ENCODE results near the gene TEX44.

TEX44 gene

DNA sequence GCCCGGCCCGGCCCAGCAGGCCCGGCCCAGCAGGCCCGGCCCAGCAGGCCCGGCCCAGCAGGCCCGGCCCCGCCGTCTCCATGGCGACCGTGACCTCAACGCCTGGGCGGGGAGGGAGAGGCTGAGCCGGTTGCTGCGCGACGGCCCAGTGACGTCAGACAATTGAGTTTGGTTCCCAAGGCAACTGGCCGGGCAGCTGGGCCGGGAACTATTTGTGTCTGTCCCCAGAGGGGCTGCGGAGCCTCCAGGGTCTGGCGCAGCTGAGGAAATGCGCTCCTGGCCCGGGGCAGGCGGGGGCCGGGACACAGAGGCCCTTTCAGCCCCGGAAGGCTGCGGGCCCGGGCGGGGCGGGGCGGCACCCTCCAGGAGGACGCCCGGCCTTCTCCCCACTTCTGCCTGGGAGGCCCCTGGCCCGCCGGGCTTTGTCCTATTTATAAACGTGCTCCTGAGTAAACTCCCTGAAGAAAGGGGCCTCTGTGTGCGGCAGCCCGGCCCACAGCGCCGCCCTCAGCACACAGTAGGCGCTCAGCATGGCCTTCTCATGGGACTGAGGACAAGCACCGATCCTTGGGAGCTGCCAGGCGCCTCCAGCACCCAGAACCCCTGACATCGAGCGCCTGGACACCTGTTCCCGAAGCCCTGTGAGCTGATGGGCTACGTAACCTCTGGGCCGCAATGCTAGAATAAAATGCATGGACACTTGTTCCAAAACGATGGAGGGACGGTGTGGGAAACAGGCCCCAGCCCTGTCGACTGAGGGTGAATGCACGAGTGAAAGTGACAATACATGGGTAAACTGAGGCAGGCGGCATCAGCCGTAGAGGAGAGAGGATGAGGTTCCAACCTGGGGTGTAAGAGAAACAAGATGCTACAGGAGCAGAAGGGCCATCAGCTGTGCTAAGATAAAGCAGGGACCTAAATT, 12.3 kb downstream of the TEX44 start:
- Histone ChIP-seq H3K4me1 (ENCODE audit: insufficient read depth, low read length, severe bottlenecking) (peaks cover 20% of the 10 kb centered on the region), H3K9ac (ENCODE audit: low read length) (peak overlapping the region; percentile 18; the same call in 1 of the 2 replicates), H3K79me2 (ENCODE audit: insufficient read depth, low read length) (no peaks in the 10 kb centered on the region), H3K9me3 (ENCODE audit: low read length) (no peaks in the 10 kb centered on the region), H4K20me1 (ENCODE audit: insufficient read depth, low read length) (no peaks in the 10 kb centered on the region), H3K4me3 (ENCODE audit: low read depth, low read length, poor library complexity, severe bottlenecking) (peak overlapping the region; percentile 44), H3K9me2 (ENCODE audit: low read depth, low read length) (no peaks in the 10 kb centered on the region), H3K4me2 (ENCODE audit: low read length) (peak overlapping the region; percentile 62), H3K27ac (ENCODE audit: low read depth, low read length, poor library complexity, severe bottlenecking) (no peak overlapping the region), H2AFZ (ENCODE audit: low read length) (no peak overlapping the region), H3F3A (ENCODE audit: insufficient read depth, low read length) (no peaks in the 10 kb centered on the region), H3K27me3 (ENCODE audit: insufficient read depth, low read length) (no peaks in the 10 kb centered on the region), H3K36me3 (ENCODE audit: insufficient read depth, low read length) (no peaks in the 10 kb centered on the region)
- TF ChIP-seq, protein P1, sequence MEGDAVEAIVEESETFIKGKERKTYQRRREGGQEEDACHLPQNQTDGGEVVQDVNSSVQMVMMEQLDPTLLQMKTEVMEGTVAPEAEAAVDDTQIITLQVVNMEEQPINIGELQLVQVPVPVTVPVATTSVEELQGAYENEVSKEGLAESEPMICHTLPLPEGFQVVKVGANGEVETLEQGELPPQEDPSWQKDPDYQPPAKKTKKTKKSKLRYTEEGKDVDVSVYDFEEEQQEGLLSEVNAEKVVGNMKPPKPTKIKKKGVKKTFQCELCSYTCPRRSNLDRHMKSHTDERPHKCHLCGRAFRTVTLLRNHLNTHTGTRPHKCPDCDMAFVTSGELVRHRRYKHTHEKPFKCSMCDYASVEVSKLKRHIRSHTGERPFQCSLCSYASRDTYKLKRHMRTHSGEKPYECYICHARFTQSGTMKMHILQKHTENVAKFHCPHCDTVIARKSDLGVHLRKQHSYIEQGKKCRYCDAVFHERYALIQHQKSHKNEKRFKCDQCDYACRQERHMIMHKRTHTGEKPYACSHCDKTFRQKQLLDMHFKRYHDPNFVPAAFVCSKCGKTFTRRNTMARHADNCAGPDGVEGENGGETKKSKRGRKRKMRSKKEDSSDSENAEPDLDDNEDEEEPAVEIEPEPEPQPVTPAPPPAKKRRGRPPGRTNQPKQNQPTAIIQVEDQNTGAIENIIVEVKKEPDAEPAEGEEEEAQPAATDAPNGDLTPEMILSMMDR (IDR thresholded peaks at IDR 0.05; ENCODE audit: low read length): no peak
- no peak for TF ChIP-seq EZH2 (IDR thresholded peaks at IDR 0.05; ENCODE audit: borderline replicate concordance, low read length)

DNA sequence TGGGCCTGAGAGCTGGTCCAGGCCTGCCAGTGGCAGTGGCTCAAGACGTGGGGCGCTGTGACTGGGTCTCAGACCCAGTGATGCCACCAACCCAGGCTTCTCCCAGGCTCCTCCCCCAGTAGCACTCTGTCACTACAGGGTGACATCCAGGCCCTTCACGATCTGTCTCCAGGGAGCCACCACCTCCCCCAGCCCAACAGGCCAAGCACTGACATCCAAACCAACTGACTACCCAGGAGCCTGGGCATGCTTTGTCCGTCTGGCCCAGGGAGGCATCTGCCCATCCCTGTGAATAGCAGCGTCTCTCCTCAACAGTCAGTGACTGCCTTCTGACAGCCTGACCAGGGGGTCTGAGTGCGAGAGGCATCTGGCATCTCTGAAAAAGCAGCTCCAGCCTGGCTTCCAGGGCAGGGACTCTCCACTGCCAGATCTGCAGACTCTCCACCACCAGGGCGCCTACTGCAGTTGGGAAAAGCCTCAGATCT, 13.0 kb downstream of the TEX44 start:
- no peaks in the 10 kb centered on the region for H4K20me1 ChIP-seq (ENCODE audit: insufficient read depth, low read length)
- H3K9me3 ChIP-seq (ENCODE audit: low read length): no peaks in the 10 kb centered on the region
- H3K4me1 ChIP-seq (ENCODE audit: insufficient read depth, low read length, severe bottlenecking): peaks cover 20% of the 10 kb centered on the region
- H3K4me3 ChIP-seq (ENCODE audit: low read depth, low read length, poor library complexity, severe bottlenecking): no peak overlapping the region
- no peaks in the 10 kb centered on the region for H3K9me2 ChIP-seq (ENCODE audit: low read depth, low read length)
- H2AFZ ChIP-seq (ENCODE audit: low read length): no peak overlapping the region
- no peak overlapping the region for H3K4me2 ChIP-seq (ENCODE audit: low read length)
- no peaks in the 10 kb centered on the region for H3K36me3 ChIP-seq (ENCODE audit: insufficient read depth, low read length)
- no peaks in the 10 kb centered on the region for H3K79me2 ChIP-seq (ENCODE audit: insufficient read depth, low read length)
- H3F3A ChIP-seq (ENCODE audit: insufficient read depth, low read length): no peaks in the 10 kb centered on the region
- H3K9ac ChIP-seq (ENCODE audit: low read length): no peak overlapping the region
- TF ChIP-seq EZH2 (IDR thresholded peaks at IDR 0.05; ENCODE audit: borderline replicate concordance, low read length): no peak
- TF ChIP-seq, protein P1 (IDR thresholded peaks at IDR 0.05; ENCODE audit: low read length): no peak
- H3K27ac ChIP-seq (ENCODE audit: low read depth, low read length, poor library complexity, severe bottlenecking): no peak overlapping the region
- H3K27me3 ChIP-seq (ENCODE audit: insufficient read depth, low read length): no peaks in the 10 kb centered on the region

DNA sequence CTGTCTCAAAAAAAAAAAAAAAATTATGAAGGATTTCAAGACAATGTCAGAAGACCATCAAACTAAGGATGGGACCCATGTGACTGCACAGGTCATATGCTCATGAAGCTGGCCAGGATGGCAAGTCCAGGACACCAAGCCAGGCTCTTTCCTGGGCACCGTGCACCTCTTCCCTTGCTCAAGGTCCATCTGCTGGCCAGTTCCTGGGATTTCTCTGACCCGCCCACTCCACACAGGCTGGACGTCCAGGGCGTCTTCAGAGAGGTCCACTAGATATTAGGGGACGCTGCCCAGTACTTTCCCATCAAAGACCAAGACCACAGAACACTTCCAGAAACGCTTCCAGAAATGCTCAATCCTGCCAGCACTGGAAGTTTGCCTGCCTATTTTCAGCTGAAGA, 14.3 kb downstream of the TEX44 start:
- Histone ChIP-seq H3K79me2 (ENCODE audit: insufficient read depth, low read length) (no peaks in the 10 kb centered on the region), H3K4me3 (ENCODE audit: low read depth, low read length, poor library complexity, severe bottlenecking) (no peak overlapping the region), H3K9me3 (ENCODE audit: low read length) (no peaks in the 10 kb centered on the region), H3K9ac (ENCODE audit: low read length) (no peak overlapping the region), H4K20me1 (ENCODE audit: insufficient read depth, low read length) (no peaks in the 10 kb centered on the region), H3K27me3 (ENCODE audit: insufficient read depth, low read length) (no peaks in the 10 kb centered on the region), H2AFZ (ENCODE audit: low read length) (no peak overlapping the region), H3K4me2 (ENCODE audit: low read length) (no peak overlapping the region), H3K36me3 (ENCODE audit: insufficient read depth, low read length) (no peaks in the 10 kb centered on the region), H3K4me1 (ENCODE audit: insufficient read depth, low read length, severe bottlenecking) (peaks cover 27% of the 10 kb centered on the region), H3K27ac (ENCODE audit: low read depth, low read length, poor library complexity, severe bottlenecking) (no peak overlapping the region), H3F3A (ENCODE audit: insufficient read depth, low read length) (no peaks in the 10 kb centered on the region), H3K9me2 (ENCODE audit: low read depth, low read length) (no peaks in the 10 kb centered on the region)
- TF ChIP-seq EZH2 (IDR thresholded peaks at IDR 0.05; ENCODE audit: borderline replicate concordance, low read length): no peak
